Measurements from ENCODE around the gene PTPN21.

DNA sequence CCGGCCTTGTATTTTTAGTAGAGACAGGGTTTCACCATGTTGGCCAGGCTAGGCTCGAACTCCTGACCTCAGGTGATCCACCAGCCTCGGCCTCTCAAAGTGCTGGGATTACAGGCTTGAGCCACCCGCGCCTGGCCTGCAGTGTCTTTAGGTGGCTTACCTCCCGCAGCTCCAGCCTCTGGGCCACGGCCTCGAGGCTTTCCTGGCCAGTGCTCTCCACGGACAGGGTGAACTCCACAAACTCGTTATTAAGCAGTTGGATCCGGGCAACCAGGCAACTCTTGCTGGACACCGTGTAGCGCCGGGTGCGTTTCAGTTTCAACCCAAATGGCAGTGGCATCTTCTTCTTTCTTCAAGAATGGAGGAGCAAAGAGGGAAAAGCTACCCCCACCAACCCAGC lies 4.7 kb downstream of the PTPN21 start:
- TF ChIP-seq, protein P1, sequence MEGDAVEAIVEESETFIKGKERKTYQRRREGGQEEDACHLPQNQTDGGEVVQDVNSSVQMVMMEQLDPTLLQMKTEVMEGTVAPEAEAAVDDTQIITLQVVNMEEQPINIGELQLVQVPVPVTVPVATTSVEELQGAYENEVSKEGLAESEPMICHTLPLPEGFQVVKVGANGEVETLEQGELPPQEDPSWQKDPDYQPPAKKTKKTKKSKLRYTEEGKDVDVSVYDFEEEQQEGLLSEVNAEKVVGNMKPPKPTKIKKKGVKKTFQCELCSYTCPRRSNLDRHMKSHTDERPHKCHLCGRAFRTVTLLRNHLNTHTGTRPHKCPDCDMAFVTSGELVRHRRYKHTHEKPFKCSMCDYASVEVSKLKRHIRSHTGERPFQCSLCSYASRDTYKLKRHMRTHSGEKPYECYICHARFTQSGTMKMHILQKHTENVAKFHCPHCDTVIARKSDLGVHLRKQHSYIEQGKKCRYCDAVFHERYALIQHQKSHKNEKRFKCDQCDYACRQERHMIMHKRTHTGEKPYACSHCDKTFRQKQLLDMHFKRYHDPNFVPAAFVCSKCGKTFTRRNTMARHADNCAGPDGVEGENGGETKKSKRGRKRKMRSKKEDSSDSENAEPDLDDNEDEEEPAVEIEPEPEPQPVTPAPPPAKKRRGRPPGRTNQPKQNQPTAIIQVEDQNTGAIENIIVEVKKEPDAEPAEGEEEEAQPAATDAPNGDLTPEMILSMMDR (IDR thresholded peaks at IDR 0.05), result no peak
- TF ChIP-seq POLR2A (IDR thresholded peaks at IDR 0.05), result no peak

Measured in uterus (tissue), 2 donors.